ENCODE data around the gene MBNL2.
A peak's percentile ranks its signal among the peaks of the same experiment; 100 is the strongest.
"Not testable (repeated sequence)": the region's sequence is repeated elsewhere in the genome, so short reads cannot be mapped to it uniquely, and the experiment has no call there.

MBNL2 gene

DNA sequence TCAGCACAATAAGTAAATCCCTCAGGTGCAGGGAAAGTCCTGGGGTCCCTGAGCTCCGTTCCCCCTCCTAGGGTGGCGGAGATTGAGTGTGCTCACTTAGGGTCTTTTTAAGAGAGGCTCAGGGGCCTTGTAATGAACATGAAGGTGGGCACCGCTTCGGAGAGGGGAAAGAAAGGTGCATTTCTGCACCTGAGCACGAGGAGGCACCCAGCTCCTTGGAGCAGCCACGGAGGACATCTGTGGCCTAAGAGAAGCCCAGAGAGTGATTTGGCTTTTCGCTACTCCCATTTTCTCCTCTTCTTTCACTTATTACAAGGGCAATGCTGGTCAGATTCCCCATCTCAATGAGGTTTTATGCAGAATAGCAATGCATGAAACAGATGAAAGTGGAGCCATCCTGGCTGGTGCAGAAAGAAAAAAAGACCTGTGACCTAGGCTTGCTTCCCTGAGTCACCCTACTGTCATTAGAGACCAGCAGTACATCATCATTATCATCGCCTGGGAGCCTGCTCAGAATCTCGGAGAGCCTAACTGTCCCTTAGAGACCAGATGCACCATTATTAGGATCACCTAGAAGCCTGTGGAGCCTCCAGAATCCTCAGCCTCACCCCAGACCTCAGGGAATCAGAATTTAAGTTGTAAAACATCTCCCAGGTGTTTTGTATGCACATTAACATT lies 125.3 kb downstream of the MBNL2 start:
- no peak for DNase-seq (ENCODE audit: low read depth)

DNA sequence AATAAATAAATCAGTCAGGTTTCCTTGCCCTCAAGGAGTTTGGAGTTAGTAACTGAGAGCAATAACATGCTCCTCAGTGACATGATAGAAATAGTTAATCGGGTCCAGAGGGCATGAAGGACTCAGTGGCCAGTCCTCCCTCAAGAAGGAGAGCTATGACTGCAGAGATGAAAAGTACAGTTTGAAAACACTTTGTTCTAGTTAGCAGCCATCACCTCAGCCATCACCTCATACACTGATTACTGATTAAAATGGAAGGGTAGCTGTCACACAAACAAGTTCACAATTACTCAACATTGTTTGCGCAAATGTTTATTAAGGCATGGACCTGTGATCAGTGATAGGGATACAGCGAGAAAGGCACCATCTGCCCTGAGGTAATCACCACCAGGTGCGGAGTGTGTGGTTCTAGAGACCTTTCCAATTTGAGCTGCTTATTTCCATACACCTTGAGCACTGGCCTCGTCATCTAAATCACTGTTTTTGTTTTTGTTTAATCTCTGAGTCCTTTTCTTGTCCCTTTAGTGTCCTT lies 126.5 kb downstream of the MBNL2 start:
- no peak for DNase-seq (ENCODE audit: low read depth)

DNA sequence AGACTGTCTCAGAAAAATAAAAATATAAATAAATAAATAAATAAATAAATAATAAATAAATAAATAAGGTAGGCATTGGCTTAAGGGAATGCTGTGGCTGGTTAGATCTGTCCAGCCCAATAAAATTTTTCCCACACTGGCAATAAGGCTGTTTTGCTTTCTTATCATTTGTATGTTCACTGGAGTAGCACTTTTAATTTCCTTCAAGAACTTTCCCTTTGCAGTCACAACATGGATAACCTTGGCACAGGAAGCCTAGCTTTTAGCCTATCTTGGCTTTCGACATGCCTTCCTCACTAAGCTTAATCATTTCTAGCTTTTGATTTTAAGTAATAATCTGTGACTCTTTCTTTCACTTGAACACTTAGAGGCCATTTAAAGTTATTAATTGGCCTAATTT lies 129.9 kb downstream of the MBNL2 start:
- not testable (repeated sequence) for DNase-seq (ENCODE audit: low read depth)

DNA sequence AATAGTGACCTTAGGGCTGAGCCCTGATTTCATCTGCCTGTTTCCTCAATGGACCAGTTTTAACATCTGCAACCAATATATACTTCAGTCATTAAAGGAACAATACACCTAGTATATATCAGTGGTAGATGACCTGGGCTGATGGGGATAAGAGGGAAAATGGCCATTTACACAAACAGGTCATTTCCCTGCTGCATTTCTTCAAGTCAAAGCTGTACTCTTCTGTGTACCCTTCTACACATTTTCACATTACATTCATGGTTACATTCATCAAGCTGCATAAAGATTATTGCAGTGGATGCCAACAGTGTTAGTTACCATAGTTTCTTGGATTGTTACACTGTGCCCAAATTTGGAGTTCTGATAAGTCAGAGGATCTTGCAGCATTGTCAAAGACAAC lies 130.7 kb downstream of the MBNL2 start:
- no peak for DNase-seq (ENCODE audit: low read depth)

DNA sequence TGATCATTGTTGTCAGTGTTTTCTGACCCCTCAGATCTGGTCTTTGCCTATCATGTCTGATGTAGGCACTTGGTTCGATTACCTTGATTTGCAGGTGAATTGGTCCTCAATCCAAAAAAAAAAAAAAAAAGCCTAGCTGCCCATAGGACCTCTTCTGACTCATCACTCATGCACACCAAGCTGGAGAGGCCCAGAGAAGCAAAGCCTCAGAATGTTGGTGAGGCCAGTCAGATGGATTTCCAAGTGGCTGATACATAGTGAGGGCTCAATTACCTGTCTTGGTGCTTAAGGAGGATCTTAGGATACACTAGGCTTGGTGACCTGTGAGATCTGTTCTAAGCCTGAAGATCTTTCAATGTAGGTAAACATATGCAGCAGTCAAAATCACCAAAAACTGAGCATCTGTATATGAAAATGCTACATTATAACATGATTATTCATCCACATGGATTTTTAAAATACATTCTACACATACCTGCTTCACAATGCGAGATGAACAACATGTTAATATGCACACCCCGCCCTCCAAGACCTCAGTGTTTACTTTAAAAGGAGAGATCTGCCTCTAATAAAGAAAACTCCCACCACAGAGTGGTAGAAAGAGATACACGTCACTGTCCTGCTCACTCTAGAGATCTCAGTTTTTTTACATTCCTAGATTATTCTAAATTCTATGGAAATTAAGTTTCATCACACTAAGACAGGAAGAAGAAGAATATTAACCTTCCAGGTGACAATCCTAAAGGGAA lies 132.0 kb downstream of the MBNL2 start:
- no peak for DNase-seq (ENCODE audit: low read depth)

DNA sequence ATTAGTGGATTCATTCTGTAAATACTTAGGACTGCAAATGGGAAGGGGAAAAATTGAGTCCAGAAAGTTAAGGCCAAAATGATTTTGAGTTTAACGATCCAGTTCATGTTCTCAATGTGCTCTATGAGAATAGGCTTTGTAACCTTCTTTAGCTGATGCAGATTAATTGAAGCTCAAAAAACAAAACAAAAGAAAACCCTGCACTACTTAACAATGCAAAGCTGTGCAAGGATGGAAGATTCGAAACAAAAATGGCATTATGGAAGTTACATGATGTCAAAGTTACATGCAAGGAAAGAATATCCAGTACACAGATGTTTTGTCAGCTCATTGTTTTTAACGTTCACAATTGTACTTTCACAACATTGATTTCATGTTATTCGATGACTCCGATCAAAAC lies 132.7 kb downstream of the MBNL2 start:
- no peak for DNase-seq (ENCODE audit: low read depth)

DNA sequence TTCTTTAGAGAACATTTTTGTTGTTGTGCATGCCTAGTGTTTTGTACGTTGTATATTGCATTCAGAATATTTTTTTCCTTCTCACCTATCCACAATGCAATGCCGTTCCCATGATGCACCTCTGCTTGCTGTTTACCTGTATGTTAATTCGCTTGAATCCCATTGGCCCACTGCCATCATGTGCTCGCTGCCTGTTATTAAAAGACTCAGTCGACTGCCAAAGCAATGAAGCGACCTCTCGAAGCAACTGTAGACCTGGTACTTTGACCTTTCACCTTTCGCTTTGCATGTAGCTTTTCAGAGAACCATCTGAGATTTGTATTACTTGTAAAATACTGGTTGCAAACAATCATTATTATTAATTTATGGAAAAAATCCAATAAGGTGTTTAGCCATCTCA lies 134.5 kb downstream of the MBNL2 start:
- DNase-seq (ENCODE audit: low read depth): no peak

DNA sequence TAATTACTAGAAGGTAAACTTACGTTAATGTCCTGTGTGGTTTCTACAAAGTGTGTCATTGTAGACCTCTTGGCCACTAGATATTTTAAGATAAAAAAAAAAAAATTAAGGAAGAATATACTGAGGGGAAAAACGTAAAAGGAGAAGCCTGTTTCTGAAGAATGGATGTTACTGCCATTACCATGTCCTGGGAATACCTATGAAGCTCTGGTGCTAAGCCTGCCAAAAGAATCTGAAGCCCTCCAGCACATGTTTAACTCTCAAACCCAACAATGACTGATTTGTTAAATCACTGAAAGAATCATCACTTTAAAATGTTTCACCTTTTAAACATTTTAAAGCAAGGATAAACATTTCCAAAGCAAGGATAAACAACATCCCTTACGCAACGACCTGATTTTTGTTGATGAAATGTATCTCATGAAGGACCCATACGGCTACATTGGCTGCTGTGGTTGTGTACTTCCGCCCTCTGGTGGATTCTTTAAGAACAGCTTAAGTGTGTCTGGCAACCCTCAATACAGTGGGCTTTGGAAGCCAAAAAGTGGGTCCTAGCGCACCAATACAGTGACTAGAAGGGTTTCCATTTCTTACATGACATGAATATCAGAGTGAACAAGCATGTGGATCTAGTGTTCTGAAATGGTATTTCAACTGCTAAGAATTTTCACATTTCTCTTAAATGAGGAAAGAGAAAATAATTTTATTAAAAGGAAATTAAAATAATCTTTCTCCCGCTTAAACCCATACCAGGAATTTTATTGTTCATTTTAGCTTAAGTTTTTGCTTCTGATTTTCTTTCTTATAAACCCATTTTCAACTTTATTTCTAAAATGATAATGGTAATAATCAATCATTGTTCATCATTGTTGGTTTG lies 137.3 kb downstream of the MBNL2 start:
- no peak for DNase-seq (ENCODE audit: low read depth)

DNA sequence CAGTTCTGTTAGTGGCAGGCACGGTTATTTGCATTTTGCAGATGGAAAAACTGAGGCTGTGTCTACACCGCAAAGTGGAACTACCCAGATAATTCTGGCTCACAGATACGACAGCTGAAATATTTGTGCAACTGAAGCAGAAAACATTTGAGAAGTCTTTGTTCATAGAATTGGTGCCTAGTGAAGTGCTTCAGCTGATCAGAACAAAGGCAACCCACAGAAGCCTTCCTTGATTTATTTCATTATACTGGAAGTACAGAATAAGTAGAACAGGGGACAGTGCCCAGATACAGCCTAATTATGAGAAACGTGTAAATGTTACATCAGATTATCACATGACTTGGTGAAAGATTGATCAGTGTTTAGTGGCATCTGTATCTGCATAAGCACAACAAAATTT lies 138.5 kb downstream of the MBNL2 start:
- no peak for DNase-seq (ENCODE audit: low read depth)

DNA sequence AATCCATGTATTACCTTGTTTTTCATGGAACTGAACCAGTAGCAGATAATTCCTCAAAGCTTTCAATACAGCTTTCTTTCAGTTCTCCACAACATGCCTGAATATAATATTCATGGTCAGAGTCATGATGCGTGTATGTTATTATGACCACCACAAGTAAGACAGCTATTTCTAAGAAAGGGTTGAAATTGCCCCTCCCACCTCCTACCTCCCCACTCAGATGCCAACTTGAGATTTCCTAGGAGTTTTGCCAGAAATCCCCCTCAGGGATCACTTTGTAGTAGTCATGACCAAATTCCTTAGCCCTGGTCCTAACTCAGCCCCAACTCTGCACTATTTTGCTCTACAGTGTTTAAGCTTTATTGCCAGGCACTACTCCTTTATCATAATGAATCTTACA lies 141.9 kb downstream of the MBNL2 start:
- no peak for DNase-seq (ENCODE audit: low read depth)

DNA sequence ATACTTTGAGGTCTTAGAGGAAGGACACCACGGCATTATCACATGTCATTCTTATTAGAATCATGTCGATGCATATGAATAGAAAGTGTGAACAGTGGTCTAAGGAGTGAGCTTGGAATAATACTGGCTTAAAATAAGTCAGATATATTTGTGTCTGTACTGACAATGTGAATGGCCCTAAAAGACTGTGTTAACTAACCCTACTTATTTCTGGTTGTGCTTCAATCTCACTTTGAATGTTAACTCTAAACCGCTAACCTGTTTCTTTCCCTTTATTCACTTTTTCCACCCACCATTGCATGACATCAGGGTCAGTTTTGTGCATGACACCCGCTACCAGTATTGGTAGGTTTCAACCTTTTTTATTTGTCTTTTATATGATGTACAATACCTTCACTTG lies 142.7 kb downstream of the MBNL2 start:
- DNase-seq (ENCODE audit: low read depth): no peak

DNA sequence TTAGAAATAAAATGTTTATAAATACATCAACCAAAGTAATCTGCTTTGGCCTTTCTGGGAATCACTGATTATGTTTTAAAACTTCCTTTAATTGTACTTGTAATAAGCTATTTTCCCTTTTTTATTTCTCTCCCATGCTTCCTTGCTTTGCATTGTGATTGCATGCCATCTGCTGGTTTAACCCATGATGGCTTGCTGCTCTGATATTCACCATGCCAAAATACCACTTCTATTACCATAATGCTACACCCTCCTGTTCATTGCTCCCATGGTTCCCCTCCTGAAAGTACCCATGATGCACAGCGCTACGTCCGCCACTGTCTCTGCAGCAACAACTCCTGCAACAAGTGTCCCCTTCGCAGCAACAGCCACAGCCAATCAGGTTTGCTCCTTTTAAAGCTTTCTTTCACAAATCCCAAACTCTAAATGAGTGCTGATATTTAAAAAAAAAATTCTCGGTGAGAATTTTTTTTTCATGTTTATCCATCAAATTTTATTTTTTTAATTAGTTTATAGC lies 144.1 kb downstream of the MBNL2 start:
- no peak for DNase-seq (ENCODE audit: low read depth)

DNA sequence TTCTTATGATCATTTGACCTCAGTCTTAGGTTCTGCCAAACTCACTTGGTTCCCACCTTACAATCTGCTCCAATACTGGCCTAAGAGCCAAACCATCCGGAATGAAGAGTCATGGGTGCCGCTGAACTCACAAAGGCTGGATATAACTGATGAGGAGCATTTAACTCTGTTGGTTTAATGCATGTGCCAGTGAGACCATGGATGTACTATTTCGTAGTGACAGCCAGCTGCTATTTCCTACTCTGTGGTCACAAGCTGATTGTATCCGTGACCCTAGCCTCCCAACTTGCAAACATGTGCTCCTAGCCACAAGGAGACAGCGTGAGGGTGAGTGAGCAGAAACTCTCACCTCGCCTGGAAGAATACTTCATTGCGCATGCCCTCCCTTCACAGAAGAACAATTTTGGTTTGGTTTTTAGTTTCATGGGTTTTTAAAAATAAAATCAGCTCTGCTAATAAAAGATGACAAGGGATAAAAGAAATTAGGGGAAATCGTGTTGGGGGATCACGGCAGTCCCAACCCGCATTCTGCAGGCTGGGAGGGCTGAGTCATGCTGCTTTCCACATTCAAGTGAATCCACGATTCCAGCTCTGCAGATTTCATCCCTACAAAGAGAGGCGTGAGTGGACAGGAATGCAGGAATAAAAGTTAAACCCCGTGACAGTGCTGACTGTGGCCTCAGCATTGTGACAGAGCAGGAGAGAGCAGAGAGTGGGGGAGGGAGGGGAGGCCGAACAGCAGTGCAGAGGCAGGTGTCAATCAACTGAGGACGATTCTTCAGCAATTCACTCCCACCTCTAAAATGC lies 145.1 kb downstream of the MBNL2 start:
- DNase-seq (ENCODE audit: low read depth): peak; percentile 19

DNA sequence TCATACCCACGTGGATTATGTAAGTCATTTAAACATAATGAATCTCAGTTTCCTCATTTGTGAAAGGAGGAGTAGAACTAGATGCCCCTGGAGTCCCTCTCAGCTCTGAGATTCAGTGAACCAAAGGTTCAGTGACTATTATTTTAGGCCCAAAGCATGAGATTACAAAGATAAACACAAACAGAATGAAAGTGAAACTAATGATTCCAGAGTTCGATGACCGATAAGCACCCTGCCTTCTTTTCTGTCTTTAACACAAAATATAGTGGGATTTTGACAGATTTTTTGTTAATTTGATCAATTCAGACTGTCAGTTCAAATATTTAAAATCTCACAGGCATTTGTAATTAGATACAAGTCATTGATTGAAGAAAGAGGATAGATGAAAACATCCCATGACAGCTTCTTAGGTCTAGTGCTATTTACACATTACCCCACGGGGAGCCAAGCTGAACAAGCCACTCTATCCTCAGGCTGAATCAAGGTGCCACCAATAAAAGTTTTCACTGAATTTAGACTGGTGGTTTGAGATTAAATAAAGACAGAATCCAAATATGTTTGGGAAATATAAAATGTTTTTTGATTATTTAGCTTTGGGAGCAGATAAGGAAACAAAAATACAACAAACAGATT lies 147.2 kb downstream of the MBNL2 start:
- no peak for DNase-seq (ENCODE audit: low read depth)

DNA sequence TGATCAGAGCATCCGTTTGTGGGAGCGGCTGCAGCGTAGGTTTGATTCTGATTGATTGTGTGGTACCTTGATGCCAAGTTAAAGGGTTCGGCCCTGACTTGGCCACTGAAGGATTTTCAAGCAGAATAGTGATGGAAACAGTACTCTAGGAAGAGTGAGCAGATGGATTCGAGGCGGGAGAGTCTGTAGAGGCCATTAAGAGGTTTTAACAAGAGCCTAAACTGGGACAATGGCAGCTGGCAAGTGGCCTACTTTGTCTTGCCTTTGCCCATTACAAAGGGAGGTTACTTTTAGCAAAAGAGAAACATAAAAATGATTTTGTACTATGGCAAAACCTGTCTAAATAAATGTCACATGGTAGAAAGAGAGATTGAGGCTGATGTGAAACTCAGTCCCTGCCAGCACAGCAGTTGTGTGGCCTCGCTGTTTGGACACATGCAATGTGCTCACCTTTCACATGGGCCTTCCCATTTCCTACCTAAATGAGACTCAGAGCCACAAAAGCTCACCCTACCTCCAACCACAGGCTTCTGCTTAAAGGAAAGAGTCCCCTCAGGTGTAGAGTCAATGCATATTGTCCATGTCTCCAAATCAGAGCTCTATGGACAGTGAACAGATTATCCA lies 149.5 kb downstream of the MBNL2 start:
- no peak for DNase-seq (ENCODE audit: low read depth)

DNA sequence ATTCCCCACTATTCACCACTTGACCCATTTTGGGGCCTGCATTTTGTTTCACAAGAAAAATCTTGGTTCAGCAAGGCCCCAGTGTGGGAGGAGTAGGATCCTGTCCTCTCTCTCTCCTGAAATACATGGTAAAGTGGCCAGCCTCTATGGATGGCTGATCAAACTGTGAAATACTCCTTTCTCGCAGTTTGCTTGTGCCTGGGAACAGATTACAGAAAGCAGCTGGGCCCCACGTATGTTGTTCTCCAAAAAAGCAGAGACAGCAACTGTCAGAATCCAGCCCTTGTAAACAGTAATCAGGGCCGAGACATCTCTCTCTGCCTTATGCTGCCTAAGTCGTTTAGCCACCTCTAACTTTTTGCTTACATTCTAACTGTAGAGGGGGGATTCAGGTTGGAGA lies 150.8 kb downstream of the MBNL2 start:
- DNase-seq (ENCODE audit: low read depth): no peak

DNA sequence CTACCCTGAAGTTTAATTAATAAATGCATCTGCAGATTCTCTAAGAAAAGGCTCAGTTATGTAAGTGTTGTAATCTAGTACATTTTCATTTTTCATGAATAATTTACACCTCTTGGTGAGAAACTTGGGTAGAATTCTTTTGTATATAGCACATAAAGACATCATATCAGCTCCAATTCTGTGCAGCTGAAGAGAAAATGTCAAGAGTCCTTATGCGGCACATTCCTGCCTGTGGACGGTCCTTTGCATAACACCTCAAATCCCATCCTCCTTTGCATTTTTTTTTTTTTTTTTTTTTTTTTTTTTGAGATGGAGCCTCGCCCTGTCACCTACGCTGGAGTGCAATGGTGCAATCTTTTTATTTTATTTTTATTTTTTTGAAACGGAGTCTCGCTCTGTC lies 151.7 kb downstream of the MBNL2 start:
- no peak for DNase-seq (ENCODE audit: low read depth)

DNA sequence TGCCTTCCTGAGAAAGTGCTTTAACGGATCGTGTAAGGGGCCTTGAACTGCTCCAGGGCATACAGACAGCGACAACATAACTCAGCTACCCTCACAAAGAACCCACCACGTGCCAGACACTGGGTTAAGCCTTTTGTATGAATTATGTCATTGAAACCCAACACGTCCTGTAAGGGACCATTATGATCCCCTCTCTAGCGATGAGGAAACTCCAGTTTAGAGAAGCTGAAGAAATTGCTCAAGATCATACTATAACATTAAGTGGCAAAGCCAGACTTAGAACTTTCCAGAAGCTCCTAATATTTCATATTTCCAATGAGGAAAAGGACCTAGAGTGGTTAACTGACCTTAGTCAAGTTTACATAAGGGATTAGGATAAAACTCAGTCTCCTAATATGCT lies 154.8 kb downstream of the MBNL2 start:
- DNase-seq (ENCODE audit: low read depth): no peak

DNA sequence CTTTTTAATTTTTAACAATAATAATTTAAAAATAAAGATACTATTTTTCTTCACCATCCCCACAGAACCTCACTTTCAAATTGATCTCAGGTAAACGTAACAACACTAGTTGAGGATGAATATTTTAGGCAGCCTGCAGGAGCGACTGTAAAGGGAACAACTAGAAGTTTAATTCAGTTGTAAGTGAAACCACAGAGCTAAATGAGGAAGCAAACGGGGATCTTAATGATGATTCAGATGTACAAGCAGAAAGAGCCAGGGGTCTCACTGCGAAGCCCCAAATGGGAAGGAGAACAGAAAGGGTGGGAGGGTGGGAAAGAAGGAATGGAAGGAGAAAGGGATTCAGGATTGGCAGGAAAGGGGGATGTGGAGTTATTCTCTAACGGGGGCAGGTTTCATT lies 157.3 kb downstream of the MBNL2 start:
- DNase-seq (ENCODE audit: low read depth): no peak

DNA sequence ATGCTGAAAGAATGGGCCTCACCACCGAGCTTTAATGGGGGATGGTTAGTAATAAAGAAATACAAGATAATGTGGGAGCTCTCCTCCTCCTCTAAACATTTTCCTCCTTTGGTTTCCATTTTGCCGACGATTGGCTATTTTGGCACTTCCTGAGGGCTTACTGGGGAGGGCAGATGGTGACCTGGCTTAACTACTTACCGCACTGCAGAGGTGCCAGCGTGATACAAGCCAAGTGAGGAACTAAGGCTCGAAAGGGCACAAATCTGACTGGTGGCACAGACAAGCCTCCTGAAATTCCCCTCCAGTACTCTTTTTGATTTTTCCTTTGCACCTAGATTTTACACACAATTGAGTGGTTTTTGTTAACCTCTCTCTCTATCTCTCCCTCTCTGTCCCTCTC lies 158.6 kb downstream of the MBNL2 start:
- no peak for DNase-seq (ENCODE audit: low read depth)

DNA sequence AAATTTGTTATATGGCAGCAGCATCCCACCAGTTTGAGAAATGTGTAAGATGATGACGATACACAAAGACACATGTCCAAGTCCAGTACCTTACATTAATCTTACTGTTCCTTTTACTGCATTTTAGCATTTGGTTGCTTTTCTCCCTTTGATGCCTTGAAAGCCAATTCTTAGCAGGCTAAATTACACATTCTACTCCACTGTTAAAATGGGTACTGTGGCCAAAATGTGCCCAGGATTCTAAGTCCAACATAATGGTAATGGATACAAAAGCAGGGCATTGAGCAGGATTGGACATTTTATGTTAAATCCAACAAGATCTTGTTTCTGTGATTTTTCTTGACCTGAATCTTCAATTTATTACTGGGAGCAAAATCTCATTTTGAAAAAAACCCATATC lies 159.1 kb downstream of the MBNL2 start:
- DNase-seq (ENCODE audit: low read depth): no peak

Data from HS-5 (cell line).